ENCODE measurements around the gene NLGN1.

- no peak for TF ChIP-seq GATA2 (IDR thresholded peaks at IDR 0.05; ENCODE audit: low read depth, low read length)
- TF ChIP-seq GATA3 (IDR thresholded peaks at IDR 0.05; ENCODE audit: low read depth, low read length) = no peak
These were observed 301.8 kb downstream of the NLGN1 start for GRCh38 chr3:173699353-173699752.

All from SH-SY5Y (cell line).